IPS-NIHi11 (cell line): Measurements from ENCODE around the gene CHI3L2.
"Not testable (repeated sequence)": the region's sequence is repeated elsewhere in the genome, so short reads cannot be mapped to it uniquely, and the experiment has no call there.

Source experiments
- DNase-seq: peaks from one replicate; pipeline ENCODE4 v3.0.0; 2012; ENCODE audit warnings: mixed read lengths, low spot score

The CHI3L2 gene

DNA sequence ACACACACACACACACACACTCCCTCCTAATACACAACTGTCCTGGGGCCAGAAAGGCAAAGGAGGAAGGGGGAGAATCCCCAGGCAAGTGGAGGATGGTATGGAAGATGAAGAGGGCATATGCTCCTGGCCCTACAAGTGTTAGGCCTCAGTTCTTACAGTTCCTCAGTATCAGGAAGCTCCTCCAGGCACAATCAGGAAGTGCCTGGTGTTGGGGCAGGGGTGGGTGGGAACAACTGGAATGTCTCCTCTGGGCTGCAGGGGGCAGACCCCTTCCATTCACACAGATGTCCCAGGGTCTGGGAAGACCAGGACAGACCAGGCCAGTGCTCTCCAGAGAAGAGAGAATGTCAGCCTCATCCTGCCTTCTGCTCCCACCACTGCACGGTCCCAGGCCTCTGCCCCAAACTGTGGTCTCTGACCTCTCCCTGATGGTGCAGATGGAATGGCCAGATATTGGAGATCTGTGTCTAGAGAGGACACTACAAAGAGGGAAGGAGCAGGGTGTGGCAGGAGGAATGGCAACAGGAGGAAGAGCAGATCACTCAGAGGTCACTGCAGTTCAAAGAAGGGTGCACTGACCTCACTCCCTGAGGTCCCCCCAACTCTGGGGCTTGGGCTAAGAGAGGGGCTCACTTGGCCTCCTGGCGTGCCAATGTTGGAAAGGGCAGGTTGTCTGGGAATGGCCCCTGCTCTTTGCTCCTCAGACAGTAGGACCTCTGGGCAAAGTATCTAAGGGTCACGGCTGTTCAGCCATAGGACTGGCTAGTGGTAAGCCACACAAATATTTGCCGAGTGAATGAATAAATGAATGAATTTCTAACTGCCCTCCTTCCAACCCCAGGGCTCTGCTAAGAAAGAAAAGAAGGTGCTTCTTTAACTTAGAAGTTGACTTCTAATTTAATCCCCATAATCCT is 24.5 kb upstream of the CHI3L2 start:
- peak; percentile 64 for DNase-seq

DNA sequence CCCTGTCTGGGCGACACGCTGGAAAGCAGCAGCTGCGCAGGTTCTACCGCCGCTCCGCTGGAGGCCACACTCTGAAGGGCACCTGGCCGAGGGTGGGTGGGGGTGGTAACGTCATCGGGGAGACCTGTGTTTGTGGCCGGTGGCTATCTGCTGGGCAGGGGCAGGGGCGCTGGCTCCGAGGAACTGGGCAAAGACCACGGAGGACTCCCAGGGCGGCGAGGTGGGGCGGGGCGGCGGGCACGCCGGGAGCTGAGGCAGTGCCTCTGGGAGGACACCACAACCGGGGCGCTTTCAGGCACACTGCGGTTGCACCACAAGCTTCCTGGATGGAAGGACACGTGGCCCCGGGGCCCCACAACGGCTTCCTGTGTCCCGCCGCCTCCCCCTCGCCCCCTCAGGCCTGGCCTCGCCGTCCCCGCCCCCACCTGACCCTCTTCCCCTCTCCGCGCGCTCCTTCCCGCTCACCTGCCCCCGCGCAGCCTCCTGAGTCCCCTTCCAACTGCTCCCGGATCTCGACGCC is 23.8 kb upstream of the CHI3L2 start:
- peak; percentile 73 for DNase-seq

- DNase-seq = peak; percentile 66
Measured at GRCh38 chr1:111204201-111204982, 23.1 kb upstream of the CHI3L2 start.

DNA sequence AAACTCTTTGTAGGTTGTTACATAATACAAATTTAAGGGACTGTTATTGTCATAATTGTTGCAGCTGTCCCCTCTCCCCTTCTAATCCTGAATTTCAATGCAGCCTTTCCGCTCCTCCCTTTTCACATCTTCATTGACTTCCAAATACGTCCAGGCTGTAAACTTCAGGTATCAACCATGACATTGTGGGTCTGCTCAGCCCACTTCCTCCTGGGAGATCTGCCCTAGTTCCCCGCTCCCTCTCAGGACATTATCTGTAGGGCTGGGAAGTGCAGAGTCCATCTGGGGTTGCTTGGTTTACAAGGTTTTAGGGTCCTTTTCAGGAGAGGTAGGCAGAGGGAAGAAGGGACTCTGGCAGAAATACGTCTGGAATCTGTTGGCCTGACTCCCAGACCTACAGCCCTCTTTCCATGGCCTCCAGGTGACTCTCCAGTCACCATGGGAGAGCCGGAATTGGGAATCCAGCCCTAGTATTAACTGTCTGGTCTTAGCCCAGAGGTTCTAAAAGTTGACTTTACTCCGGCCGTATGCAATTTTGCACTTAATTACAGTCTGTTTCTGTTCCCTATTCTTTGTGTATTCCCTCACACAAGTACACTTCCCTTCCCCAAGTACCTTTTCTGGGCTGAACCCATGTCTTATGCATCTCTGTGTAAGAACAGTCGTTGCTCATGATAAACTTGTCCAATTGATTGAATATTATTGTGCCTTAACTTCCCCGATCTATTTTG is 22.4 kb upstream of the CHI3L2 start:
- DNase-seq = no peak

DNA sequence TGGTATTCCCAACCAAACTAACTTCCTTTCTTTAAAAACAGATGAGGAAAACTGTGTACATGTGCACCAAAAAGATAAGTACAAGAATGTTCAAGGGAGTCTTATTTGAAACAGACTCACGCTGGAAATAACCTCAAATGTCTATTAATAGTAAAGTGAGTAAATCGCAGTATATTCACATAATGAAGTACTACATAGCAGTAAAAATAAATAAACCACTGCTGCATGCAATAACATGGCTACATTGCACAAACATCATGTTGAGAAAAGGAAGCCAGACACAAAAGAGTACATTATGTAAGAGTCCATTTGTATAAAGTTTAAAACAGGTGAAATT is 21.8 kb upstream of the CHI3L2 start:
- DNase-seq = no peak

- no peak for DNase-seq
Measured at GRCh38 chr1:111208921-111209320, 18.6 kb upstream of the CHI3L2 start.

DNA sequence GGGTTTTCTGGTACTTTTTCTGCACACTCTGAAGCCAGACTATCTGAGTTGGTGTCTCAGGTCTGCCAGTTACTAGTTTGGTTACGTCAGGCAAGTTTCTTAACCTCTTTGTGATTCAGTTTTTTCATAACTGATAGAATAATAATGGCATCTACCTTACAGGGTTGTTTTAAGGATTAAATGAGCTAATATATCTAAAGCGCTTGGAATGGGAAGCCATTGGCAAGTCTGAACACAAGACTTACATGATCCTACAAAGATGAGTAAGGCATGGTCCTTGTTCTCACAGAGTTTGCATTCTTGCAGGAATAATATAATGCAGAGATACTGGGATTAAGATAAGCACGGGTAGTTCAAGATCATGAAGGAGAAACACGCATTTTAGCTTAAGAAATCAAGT is 17.9 kb upstream of the CHI3L2 start:
- DNase-seq = no peak

DNA sequence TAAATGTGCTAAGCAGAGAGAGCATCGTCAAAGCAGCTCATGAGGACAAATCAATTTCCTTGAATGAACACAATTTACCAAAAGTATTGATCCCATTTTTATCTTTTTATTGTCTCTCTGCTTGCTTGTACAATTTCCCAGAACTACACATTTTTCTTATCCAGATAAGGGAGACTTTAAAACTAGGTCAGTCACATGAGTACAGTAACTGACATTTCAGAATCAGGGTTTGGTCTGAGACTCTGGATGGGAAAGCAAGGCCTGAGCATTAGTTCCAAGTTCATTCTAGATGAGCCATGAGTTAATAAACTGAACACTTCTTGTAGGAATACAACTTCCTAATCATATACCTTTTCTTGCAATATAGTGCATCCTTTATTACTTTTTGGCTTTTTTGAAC is 15.6 kb upstream of the CHI3L2 start:
- DNase-seq = no peak

GRCh38 chr1:111212634-111213335 is 14.7 kb upstream of the CHI3L2 start:
- no peak for DNase-seq

- no peak for DNase-seq
Measured at GRCh38 chr1:111213412-111213811, 14.1 kb upstream of the CHI3L2 start.

GRCh38 chr1:111214074-111214801 is 13.3 kb upstream of the CHI3L2 start:
- no peak for DNase-seq

- no peak for DNase-seq
Measured at GRCh38 chr1:111214884-111215283, 12.6 kb upstream of the CHI3L2 start.

DNA sequence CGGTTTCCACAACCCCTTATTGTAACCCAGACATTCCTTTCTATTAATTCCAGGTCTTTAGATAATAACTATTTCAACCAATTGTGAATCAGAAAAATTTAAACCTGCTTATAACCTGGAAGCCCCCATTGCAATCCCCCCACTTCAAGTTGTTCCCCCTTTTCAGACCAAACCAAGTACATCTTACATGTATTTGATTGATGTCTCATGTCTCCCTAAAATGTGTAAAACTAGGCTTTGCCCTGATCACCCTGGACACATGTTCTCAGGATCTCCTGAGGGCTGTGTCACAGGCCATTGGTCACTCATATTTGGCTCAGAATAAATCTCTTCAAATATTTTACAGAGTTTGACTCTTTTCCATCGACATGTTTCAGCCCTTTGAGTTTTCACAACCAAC is 12.2 kb upstream of the CHI3L2 start:
- DNase-seq = not testable (repeated sequence)

DNA sequence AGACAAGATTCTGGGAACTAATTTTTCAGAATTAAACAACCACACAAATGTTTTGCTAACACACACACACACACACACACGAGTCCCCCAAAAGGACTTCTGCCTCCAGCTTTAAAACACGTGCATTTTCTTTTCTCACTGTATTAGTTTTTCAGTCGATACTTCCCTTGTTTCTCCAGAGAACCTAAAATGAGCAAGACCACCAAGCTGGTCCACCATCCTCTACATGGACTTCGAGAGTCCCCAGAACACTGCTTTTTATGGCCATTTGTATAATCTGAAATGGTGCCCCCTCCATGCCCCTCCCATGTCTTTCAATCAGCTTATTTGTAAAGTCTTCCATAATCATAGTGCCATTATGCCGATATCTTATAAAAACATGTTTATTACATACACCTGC is 10.8 kb upstream of the CHI3L2 start:
- DNase-seq = no peak

GRCh38 chr1:111217183-111217910 is 10.2 kb upstream of the CHI3L2 start:
- no peak for DNase-seq

GRCh38 chr1:111218701-111219556 is 8.6 kb upstream of the CHI3L2 start:
- DNase-seq = no peak

DNA sequence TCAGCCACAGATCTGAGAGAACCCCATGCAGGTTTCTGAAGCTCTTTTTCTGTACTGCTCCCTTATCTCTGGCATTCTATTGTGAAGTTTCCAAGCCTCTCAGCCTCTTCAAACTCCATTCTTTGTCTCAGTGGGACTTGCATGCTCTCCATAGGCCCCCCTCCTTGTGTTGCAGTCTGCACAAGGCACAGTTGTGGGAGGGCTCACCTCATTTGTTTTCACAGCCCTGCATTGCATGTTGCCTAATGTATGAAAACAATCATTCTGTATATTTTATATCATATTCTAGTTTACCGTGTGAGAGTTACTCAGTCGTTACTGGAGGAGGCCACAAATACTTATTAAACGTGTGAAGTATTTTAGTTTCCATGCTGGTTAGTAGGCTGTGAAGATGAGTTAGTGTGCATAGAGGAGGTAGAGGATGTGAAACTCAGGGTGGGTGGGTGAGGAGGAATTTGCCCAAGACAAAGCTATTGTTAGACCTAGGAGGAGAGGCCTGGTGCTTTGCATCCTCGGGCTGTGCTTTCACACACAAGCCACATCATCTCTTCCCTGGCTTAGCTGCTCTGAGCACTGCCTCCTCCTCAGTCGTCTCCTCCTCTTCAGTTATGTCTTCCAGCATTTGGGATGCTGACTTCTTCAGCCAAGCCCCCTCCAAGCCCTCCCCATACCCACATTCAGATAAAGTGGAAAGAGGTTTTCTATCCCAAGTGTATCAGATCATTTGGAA is 7.8 kb upstream of the CHI3L2 start:
- no peak for DNase-seq

DNA sequence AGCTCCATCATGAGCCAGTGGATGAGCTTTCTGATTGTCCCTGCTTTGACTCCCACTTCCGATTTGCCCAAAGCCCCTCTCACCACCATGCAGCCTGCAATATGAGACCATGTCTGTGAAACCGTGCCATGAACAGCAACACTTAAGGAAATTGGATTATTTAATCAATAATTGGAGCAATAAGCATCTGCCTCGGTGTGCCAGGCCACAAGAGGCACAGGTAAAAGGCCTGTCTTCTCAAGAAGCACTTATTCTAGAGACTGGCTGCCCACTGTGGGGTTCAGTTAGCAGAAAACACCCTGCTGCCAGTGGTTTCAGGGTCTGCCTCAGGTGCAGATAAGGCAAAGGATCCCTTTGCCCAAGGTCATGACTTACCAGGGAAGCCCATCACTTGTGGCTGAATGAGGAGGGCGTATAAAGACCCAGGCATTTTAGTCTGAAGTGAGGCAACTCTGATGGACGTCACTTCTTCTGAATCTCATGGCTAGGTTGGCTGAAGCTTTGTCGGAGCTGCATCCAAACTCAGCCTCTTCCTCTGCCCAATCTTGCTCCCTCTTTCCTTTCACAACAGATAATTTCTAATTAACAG is 7.1 kb upstream of the CHI3L2 start:
- DNase-seq = no peak
